Body of pancreas (tissue), 4 donors: Measurements from ENCODE around the gene MDFIC2.

Experiments used
- CTCF ChIP-seq, 7 experiments: fragments of 450-650 bp in 4 of 7; fragments of 200-600 bp in 3 of 7; sonication (generic) in 3 of 7; IDR thresholded peaks; one replicate each; pipeline ENCODE4 v1.5.1; 2016 to 2019; ENCODE audit warnings: antibody characterized with exemption in 7 of 7
- POLR2A ChIP-seq, 3 donors: fragments of 450-650 bp; IDR thresholded peaks; one replicate each; pipeline ENCODE4 v1.6.1; 2016; ENCODE audit warnings: antibody characterized with exemption in 3 of 3, mild to moderate bottlenecking in 2 of 3

- no peak for TF ChIP-seq CTCF (IDR thresholded peaks at IDR 0.05)
- TF ChIP-seq POLR2A (IDR thresholded peaks at IDR 0.05), result no peak
Observed at GRCh38 chr3:70183781-70184504, 128.5 kb downstream of the MDFIC2 start.
